Upper lobe of right lung (tissue), 1 donor: ENCODE measurements around the gene BTNL3. TPM values are rescaled to one million over a fixed set of nuclear protein-coding genes. Genes with fewer than 3 reads are reported as not detected.
A peak's percentile ranks its signal among the peaks of the same experiment; 100 is the strongest.

Experiments used
- ATAC-seq: fragments of 200-7000 bp; cut with Tn5 transposase; one replicate; pipeline ENCODE4 v1.9.1; 2020; ENCODE audit warnings: mild to moderate bottlenecking, moderate library complexity
- DNase-seq: peaks from one replicate; pipeline ENCODE4 v3.0.0-alpha.2; 2020
- H3K27ac ChIP-seq: fragments of 200-600 bp; one replicate; pipeline ENCODE4 v1.8.0; 2022
- H3K27me3 ChIP-seq: fragments of 200-600 bp; one replicate; pipeline ENCODE4 v1.8.0; 2022; ENCODE audit warnings: mild to moderate bottlenecking
- H3K36me3 ChIP-seq: fragments of 200-600 bp; one replicate; pipeline ENCODE4 v1.8.0; 2022
- H3K4me1 ChIP-seq: fragments of 200-600 bp; one replicate; pipeline ENCODE4 v1.8.0; 2022
- H3K4me3 ChIP-seq: fragments of 200-600 bp; one replicate; pipeline ENCODE4 v1.8.0; 2022; ENCODE audit warnings: mild to moderate bottlenecking
- H3K9me3 ChIP-seq: fragments of 200-600 bp; one replicate; pipeline ENCODE4 v1.8.0; 2022
- CTCF ChIP-seq: fragments of 200-600 bp; IDR thresholded peaks from one replicate; pipeline ENCODE4 v1.8.0; 2022; ENCODE audit warnings: antibody characterized with exemption
- intact Hi-C: fragments of 100-400 bp; cut with DNase I; formaldehyde crosslinking; loops from one replicate; pipeline ENCODE4 v1.11.0; 2022
- microRNA-seq: library from miRNA; unstranded; fragments of <30 nt; microRNA quantifications from one replicate; pipeline ENCODE4 v1.2.0, GENCODE V29; 2020; ENCODE audit warnings: borderline microRNAs expressed
- total RNA-seq: library from RNA; stranded (reverse); fragmentation: NEBNext Ultra II Directional; extraction: Animal tissue kit (Norgen Biotek cat#: 25700); gene quantifications from one replicate; pipeline ENCODE4 v1.2.1, GENCODE V29; 2021
- donor health status: DM: no; HTN: yes; CAD: no; lungs with severe emphysema.

Gene BTNL3
- total RNA-seq, 1 donor from 2014 or later: not detected

GRCh38 chr5:181051841-181052671 lies 63.4 kb downstream of the BTNL3 start:
- Histone ChIP-seq H3K27me3 (peaks cover 77% of the 10 kb centered on the region), H3K4me1 (peaks cover 8% of the 10 kb centered on the region), H3K9me3 (no peaks in the 10 kb centered on the region), H3K27ac (no peak overlapping the region), H3K36me3 (no peaks in the 10 kb centered on the region), H3K4me3 (peak overlapping the region; percentile 55)
- intact Hi-C loops: no loop called here
- no peak for DNase-seq
- no peak for TF ChIP-seq CTCF
- ATAC-seq: no peak

- no peak for TF ChIP-seq CTCF
- Histone ChIP-seq H3K9me3 (no peaks in the 10 kb centered on the region), H3K27ac (peak overlapping the region; percentile 51), H3K4me3 (peak overlapping the region; percentile 55), H3K27me3 (peaks cover 78% of the 10 kb centered on the region), H3K4me1 (peaks cover 8% of the 10 kb centered on the region), H3K36me3 (no peaks in the 10 kb centered on the region)
- DNase-seq: peak; percentile 66
- intact Hi-C loops: no loop called here
- ATAC-seq: peak; percentile 56
Observed at GRCh38 chr5:181052672-181053487, 64.2 kb downstream of the BTNL3 start.

GRCh38 chr5:181053488-181054121 lies 65.0 kb downstream of the BTNL3 start:
- ATAC-seq (peak; percentile 37), DNase-seq (no peak)
- TF ChIP-seq CTCF: no peak
- Histone ChIP-seq H3K4me3 (peak overlapping the region; percentile 55), H3K27me3 (peaks cover 79% of the 10 kb centered on the region), H3K27ac (peak overlapping the region; percentile 51), H3K9me3 (no peaks in the 10 kb centered on the region), H3K36me3 (no peaks in the 10 kb centered on the region), H3K4me1 (peaks cover 8% of the 10 kb centered on the region)
- intact Hi-C loops: no loop called here

DNA sequence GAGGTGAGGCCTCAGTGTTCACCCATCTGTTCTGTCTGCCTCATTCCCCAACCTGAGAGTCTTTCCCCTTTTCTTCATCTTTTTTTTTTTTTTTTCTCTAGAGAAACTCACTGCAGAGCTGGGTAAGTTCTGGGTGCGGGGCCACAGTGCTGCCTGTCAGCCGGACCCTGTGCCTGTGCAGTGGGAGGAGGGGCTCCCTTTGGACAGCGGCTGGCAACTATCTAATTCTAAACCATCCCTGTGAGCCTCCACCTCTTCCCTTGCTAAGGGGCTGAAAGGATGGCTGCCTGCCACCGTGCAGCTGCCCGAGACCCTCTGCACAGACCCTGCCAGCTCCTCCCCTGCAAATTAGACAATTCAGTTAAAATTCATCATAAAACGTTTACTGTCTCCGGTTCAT lies 65.5 kb downstream of the BTNL3 start:
- Histone ChIP-seq H3K4me3 (peak overlapping the region; percentile 55), H3K27ac (peak overlapping the region; percentile 51), H3K36me3 (no peaks in the 10 kb centered on the region), H3K9me3 (no peaks in the 10 kb centered on the region), H3K27me3 (peaks cover 84% of the 10 kb centered on the region), H3K4me1 (peaks cover 8% of the 10 kb centered on the region)
- ATAC-seq (no peak), DNase-seq (no peak)
- no peak for TF ChIP-seq CTCF
- intact Hi-C loops: no loop called here

DNA sequence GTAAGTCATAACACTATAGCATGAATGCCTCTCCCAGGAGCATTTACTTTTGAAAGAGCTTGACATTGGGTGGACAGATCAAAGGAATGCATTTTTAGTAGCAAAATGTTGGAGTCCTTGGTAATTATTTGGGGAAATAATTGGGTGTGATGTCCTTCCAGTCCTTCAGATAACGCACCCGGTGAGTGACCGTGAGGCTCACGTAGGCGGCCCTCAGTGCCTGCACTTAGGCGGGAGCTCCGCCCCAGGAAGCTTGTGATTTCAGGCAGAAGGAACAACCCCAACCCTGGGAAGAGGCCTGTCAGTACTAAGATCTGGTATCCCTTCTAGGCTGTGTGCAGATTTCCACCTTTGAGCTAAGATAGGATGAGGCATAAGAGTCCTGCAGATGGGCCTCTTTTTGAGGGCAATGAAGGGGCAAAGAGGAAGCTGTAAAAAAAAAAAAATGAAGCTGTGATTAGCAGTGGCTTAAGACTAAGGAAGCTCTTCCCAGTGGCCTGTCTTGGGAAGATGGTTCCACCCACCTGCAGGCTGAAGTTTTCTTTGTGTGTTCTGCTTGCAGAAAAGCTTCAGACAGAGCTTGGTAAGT lies 66.3 kb downstream of the BTNL3 start:
- Histone ChIP-seq H3K4me1 (peaks cover 8% of the 10 kb centered on the region), H3K27me3 (peaks cover 92% of the 10 kb centered on the region), H3K9me3 (no peaks in the 10 kb centered on the region), H3K27ac (no peak overlapping the region), H3K4me3 (peak overlapping the region; percentile 55), H3K36me3 (no peaks in the 10 kb centered on the region)
- DNase-seq: no peak
- intact Hi-C loops: no loop called here
- no peak for ATAC-seq
- TF ChIP-seq CTCF: no peak

Small RNAs within 50 kb of the gene (microRNA-seq; reads per million reads assigned to microRNA genes)
- not detected for gene MIR8089

Other genes starting within 250 kb of the BTNL3 start
- not detected for gene OR2Y1, start 248.8 kb upstream of the BTNL3 start, total RNA-seq
- gene MGAT1, start 186.0 kb upstream of the BTNL3 start, total RNA-seq: 216 TPM
- 22.6 TPM for gene ZFP62, start 127.6 kb upstream of the BTNL3 start, total RNA-seq
- 4.5 TPM for gene BTNL8, start 89.7 kb upstream of the BTNL3 start, total RNA-seq
- gene BTNL9, start 51.4 kb downstream of the BTNL3 start, total RNA-seq: 99.8 TPM
- not detected for gene OR2V1, start 142.3 kb downstream of the BTNL3 start, total RNA-seq
- not detected for gene OR2V2, start 158.7 kb downstream of the BTNL3 start, total RNA-seq
- gene TRIM7, start 216.3 kb downstream of the BTNL3 start, total RNA-seq: 4.9 TPM
- 26.9 TPM for gene TRIM41, start 234.4 kb downstream of the BTNL3 start, total RNA-seq